ENCODE measurements around the gene ZNF224. TPM values are rescaled to one million over a fixed set of nuclear protein-coding genes. Genes with fewer than 3 reads are reported as not detected.
A peak's percentile ranks its signal among the peaks of the same experiment; 100 is the strongest.

ZNF224 gene
- total and polyA plus RNA-seq, 2 of the 13 experiments (the other 11 are each of a cell fraction or from before 2014, with no cell fraction given), result 13.0 to 16.1 TPM

GRCh38 chr19:44113138-44113783 lies 19.1 kb downstream of the ZNF224 start, which contains the start of gene ZNF225 (continued):
- TF ChIP-seq FOXJ3 (CRISPR knock-in tag; IDR thresholded peaks at IDR 0.05; ENCODE audit: borderline replicate concordance) (peak; percentile 39; the same call in 1 of the 2 replicates), ZNF557 (CRISPR knock-in tag; IDR thresholded peaks at IDR 0.05) (no peak), ZBTB25 (CRISPR knock-in tag; IDR thresholded peaks at IDR 0.05) (no peak), ZNF660 (CRISPR knock-in tag; IDR thresholded peaks at IDR 0.05; ENCODE audit: borderline replicate concordance, low read depth) (no peak), ONECUT2 (CRISPR knock-in tag; IDR thresholded peaks at IDR 0.05) (no peak), ZNF343 (CRISPR knock-in tag; IDR thresholded peaks at IDR 0.05) (no peak), HDAC6 (IDR thresholded peaks at IDR 0.05; ENCODE audit: low read depth, low read length) (no peak), ZNF7 (CRISPR knock-in tag; IDR thresholded peaks at IDR 0.05) (no peak), MEF2D (CRISPR knock-in tag; IDR thresholded peaks at IDR 0.05) (0 out of 2 replicates have a peak, but pooled peaks have one; percentile 19), TRIM22 (IDR thresholded peaks at IDR 0.05) (no peak), ZNF12 (CRISPR knock-in tag; IDR thresholded peaks at IDR 0.05) (no peak), NFE2L1 (CRISPR knock-in tag; IDR thresholded peaks at IDR 0.05; ENCODE audit: borderline replicate concordance) (no peak), ZNF431 (CRISPR knock-in tag; IDR thresholded peaks at IDR 0.05; ENCODE audit: borderline replicate concordance, low read depth) (no peak), ZNF468 (CRISPR knock-in tag; IDR thresholded peaks at IDR 0.05) (no peak), ZNF775 (CRISPR knock-in tag; IDR thresholded peaks at IDR 0.05; ENCODE audit: borderline replicate concordance) (no peak), ZNF460 (CRISPR knock-in tag; IDR thresholded peaks at IDR 0.05; ENCODE audit: borderline replicate concordance) (no peak), AFF4 (CRISPR knock-in tag; IDR thresholded peaks at IDR 0.05) (no peak), ZNF512B (CRISPR knock-in tag; IDR thresholded peaks at IDR 0.05; ENCODE audit: borderline replicate concordance) (no peak), ZNF564 (CRISPR knock-in tag; IDR thresholded peaks at IDR 0.05) (no peak), ZNF264 (CRISPR knock-in tag; IDR thresholded peaks at IDR 0.05) (no peak), ZBTB38 (CRISPR knock-in tag; IDR thresholded peaks at IDR 0.05) (no peak), MAFK (conservative IDR thresholded peaks at IDR 0.05 in 1 of 2, IDR thresholded peaks at IDR 0.05 in 1 of 2; ENCODE audit: low read length in 2 of 2) (no peak)

Data from HepG2 (cell line).